Suprapubic skin (tissue), 4 donors: ENCODE data around the gene ECE2.

Experiments used
- CTCF ChIP-seq, 2 donors: fragments of 200-600 bp in 1 of 2; fragments of 450-650 bp in 1 of 2; sonication (generic) in 1 of 2; IDR thresholded peaks; one replicate each; pipeline ENCODE4 v1.5.1; 2016 to 2019; ENCODE audit warnings: antibody characterized with exemption in 2 of 2, mild to moderate bottlenecking in 1 of 2, moderate library complexity in 1 of 2
- EP300 ChIP-seq: sonication (generic); formaldehyde crosslinking; IDR thresholded peaks from one replicate; pipeline ENCODE4 v1.6.1; 2017; ENCODE audit warnings: antibody characterized with exemption
- POLR2A ChIP-seq, 2 donors: fragments of 450-650 bp; IDR thresholded peaks; one replicate each; pipeline ENCODE4 v1.6.1; 2017; ENCODE audit warnings: antibody characterized with exemption in 2 of 2, mild to moderate bottlenecking in 2 of 2, moderate library complexity in 2 of 2
- POLR2AphosphoS5 ChIP-seq, 3 donors: sonication (generic); formaldehyde crosslinking; IDR thresholded peaks; one replicate each; pipeline ENCODE4 v1.6.1; 2017; ENCODE audit warnings: antibody characterized with exemption in 3 of 3

GRCh38 chr3:184328516-184328915 is 52.7 kb downstream of the ECE2 start:
- TF ChIP-seq CTCF (IDR thresholded peaks at IDR 0.05) (no peak), POLR2A (IDR thresholded peaks at IDR 0.05) (no peak), POLR2AphosphoS5 (IDR thresholded peaks at IDR 0.05) (no peak), EP300 (no peak)
